HCT116 (cell line): Measurements from ENCODE around the gene KRTAP10-10.

Source experiments
- CEBPB ChIP-seq: IDR thresholded peaks from 2 replicates; pipeline ENCODE4 v1.6.1; 2012; ENCODE audit warnings: low read depth
- CTCF ChIP-seq, 3 experiments: fragments of 200-600 bp in 1 of 3; sonication (generic) in 1 of 3; IDR thresholded peaks in 2 of 3; conservative IDR thresholded peaks in 1 of 3; 2 replicates each; pipeline ENCODE4 v1.5.1; 2012 to 2017; ENCODE audit warnings: low read depth in 2 of 3, low read length in 2 of 3, antibody characterized with exemption in 1 of 3, borderline replicate concordance in 1 of 3, control low read depth in 1 of 3, mild to moderate bottlenecking in 1 of 3, mixed read lengths in 1 of 3, mixed run types in 1 of 3, moderate library complexity in 1 of 3; ENCODE audit not compliant: insufficient read depth in 1 of 3
- EGR1 ChIP-seq: IDR thresholded peaks from 2 replicates; pipeline ENCODE4 v1.6.1; 2012; ENCODE audit warnings: low read depth
- EZH2 ChIP-seq: fragments of 200-600 bp; sonication (generic); IDR thresholded peaks from 2 replicates; pipeline ENCODE4 v1.6.1; 2017; ENCODE audit warnings: antibody characterized with exemption, mixed run types
- EZH2phosphoT487 ChIP-seq: fragments of 200-600 bp; IDR thresholded peaks from 2 replicates; pipeline ENCODE4 v1.6.1; 2018; ENCODE audit warnings: antibody characterized with exemption, borderline replicate concordance
- FOSL1 ChIP-seq: IDR thresholded peaks from 2 replicates; pipeline ENCODE4 v1.6.1; 2012; ENCODE audit warnings: low read depth
- POLR2A ChIP-seq: IDR thresholded peaks from 2 replicates; pipeline ENCODE4 v1.7.0; 2011; ENCODE audit warnings: borderline replicate concordance; ENCODE audit not compliant: insufficient read depth, insufficient read length; ENCODE audit errors: extremely low read depth
- POLR2AphosphoS5 ChIP-seq: IDR thresholded peaks from 2 replicates; pipeline ENCODE4 v1.6.1; 2011; ENCODE audit warnings: mild to moderate bottlenecking, low read depth, low read length, moderate library complexity
- RAD21 ChIP-seq: IDR thresholded peaks from 2 replicates; pipeline ENCODE4 v1.6.1; 2012; ENCODE audit warnings: low read depth, mild to moderate bottlenecking
- SP1 ChIP-seq: IDR thresholded peaks from 2 replicates; pipeline ENCODE4 v1.6.1; 2012; ENCODE audit warnings: low read depth
- ZNF274 ChIP-seq: fragments of 200-500 bp; sonication (Bioruptor generic); IDR thresholded peaks from 2 replicates; pipeline ENCODE4 v1.6.1; 2014; ENCODE audit warnings: mild to moderate bottlenecking, low read depth, low read length, inconsistent platforms

- TF ChIP-seq EGR1 (no peak), EZH2 (no peak), CTCF (IDR thresholded peaks at IDR 0.05 in 2 of 3, conservative IDR thresholded peaks at IDR 0.05 in 1 of 3; ENCODE audit: borderline replicate concordance in 1 of 3, insufficient read depth in 1 of 3, low read depth in 2 of 3, low read length in 2 of 3) (no peak), RAD21 (no peak), ZNF274 (no peak), POLR2A (no peak), POLR2AphosphoS5 (no peak), SP1 (no peak), CEBPB (no peak), EZH2phosphoT487 (no peak), FOSL1 (no peak)
Observed at GRCh38 chr21:44653123-44653522, 16.0 kb downstream of the KRTAP10-10 start.
